Transverse colon (tissue), 4 donors: ENCODE results near the gene USP26. TPM values are rescaled to one million over a fixed set of nuclear protein-coding genes. Genes with fewer than 3 reads are reported as not detected.
"Not testable (repeated sequence)": the region's sequence is repeated elsewhere in the genome, so short reads cannot be mapped to it uniquely, and the experiment has no call there.

Experiments used
- DNase-seq: peaks from one replicate; pipeline ENCODE4 v3.0.0-alpha.2; 2019
- H3K27ac ChIP-seq, 4 donors: fragments of 200-600 bp; sonication (generic); 2 replicates each; pipeline ENCODE4 v1.5.1; 2016 to 2018; ENCODE audit warnings: inconsistent platforms in 4 of 4
- H3K27me3 ChIP-seq: fragments of 200-600 bp; sonication (generic); 2 replicates; pipeline ENCODE4 v1.5.1; 2017; ENCODE audit warnings: inconsistent platforms
- H3K36me3 ChIP-seq, 4 donors: fragments of 200-600 bp; sonication (generic); 2 replicates each; pipeline ENCODE4 v1.5.1; 2017 to 2019; ENCODE audit warnings: inconsistent platforms in 4 of 4
- H3K4me1 ChIP-seq, 4 donors: fragments of 200-600 bp; sonication (generic); 2 replicates each; pipeline ENCODE4 v1.5.1; 2017 to 2020; ENCODE audit warnings: inconsistent platforms in 4 of 4
- H3K4me3 ChIP-seq, 4 donors: fragments of 200-600 bp; sonication (generic); 1 replicate in 1 of 4; 2 replicates in 3 of 4; pipeline versions ENCODE4 v1.5.1 to v1.6.1; 2017 to 2019; ENCODE audit warnings: inconsistent platforms in 4 of 4
- H3K9me3 ChIP-seq, 2 donors: fragments of 200-600 bp; sonication (generic); 2 replicates each; pipeline ENCODE4 v1.5.1; 2017 to 2019; ENCODE audit warnings: inconsistent platforms in 2 of 2
- CTCF ChIP-seq, 5 experiments: fragments of 200-600 bp in 3 of 5; fragments of 450-650 bp in 2 of 5; sonication (generic) in 3 of 5; IDR thresholded peaks; 1 replicate in 2 of 5; 2 replicates in 3 of 5; pipeline ENCODE4 v1.5.1; 2016 to 2017; ENCODE audit warnings: antibody characterized with exemption in 5 of 5, inconsistent platforms in 3 of 5, mild to moderate bottlenecking in 2 of 5, moderate library complexity in 1 of 5
- EP300 ChIP-seq: sonication (generic); formaldehyde crosslinking; IDR thresholded peaks from one replicate; pipeline ENCODE4 v1.6.1; 2017; ENCODE audit warnings: antibody characterized with exemption, low read depth
- POLR2A ChIP-seq: fragments of 450-650 bp; IDR thresholded peaks from one replicate; pipeline ENCODE4 v1.6.1; 2016; ENCODE audit warnings: antibody characterized with exemption, mild to moderate bottlenecking, moderate library complexity
- POLR2AphosphoS5 ChIP-seq, 3 donors: sonication (generic); formaldehyde crosslinking; IDR thresholded peaks; one replicate each; pipeline ENCODE4 v1.6.1; 2016; ENCODE audit warnings: antibody characterized with exemption in 3 of 3
- WGBS, 2 donors: methylation state at CpG; one replicate each; pipeline ENCODE4 v1.1.5; 2018; ENCODE audit warnings: low coverage in 1 of 2; 5-methylcytosine and 5-hydroxymethylcytosine counted together
- in situ Hi-C, 4 donors: fragments of 200-750 bp; cut with MboI; loops; one replicate each; pipeline versions ENCODE4 v1.15.0 to v1.15.1; 2017; ENCODE audit warnings: low sequenced_read_pairs in 3 of 4, low pct_ligation_motif_present in 1 of 4, low pct_unique_long_range_greater_than_20kb in 1 of 4
- intact Hi-C: fragments of 100-400 bp; cut with DNase I; formaldehyde crosslinking; loops from one replicate; pipeline ENCODE4 v1.15.1; 2023; ENCODE audit warnings: low total_unique reads
- total RNA-seq, 4 donors: library from RNA; depleted of rRNA; stranded (reverse); fragments of >200 nt; gene quantifications; one replicate each; pipeline ENCODE4 v1.1.0, GENCODE V29; 2016

Gene USP26
- total RNA-seq, 4 donors from 2014 or later, result not detected

GRCh38 chrX:133090236-133090809 lies 6.6 kb downstream of the USP26 start:
- Histone ChIP-seq H3K9me3 (no peaks in the 10 kb centered on the region), H3K4me3 (no peak overlapping the region), H3K36me3 (no peaks in the 10 kb centered on the region), H3K27me3 (no peaks in the 10 kb centered on the region), H3K27ac (no peak overlapping the region), H3K4me1 (no peaks in the 10 kb centered on the region)
- no peak for DNase-seq
- no peak for TF ChIP-seq POLR2AphosphoS5 (IDR thresholded peaks at IDR 0.05)
- no peak for TF ChIP-seq POLR2A
- TF ChIP-seq EP300, result no peak
- no peak for TF ChIP-seq CTCF (IDR thresholded peaks at IDR 0.05)
- in situ Hi-C loops (no loop called here), intact Hi-C loops (no loop called here)

- TF ChIP-seq POLR2A, result no peak
- TF ChIP-seq EP300, result no peak
- no peak for TF ChIP-seq CTCF (IDR thresholded peaks at IDR 0.05)
- no peak for TF ChIP-seq POLR2AphosphoS5 (IDR thresholded peaks at IDR 0.05)
- Histone ChIP-seq H3K4me3 (no peak overlapping the region), H3K9me3 (no peaks in the 10 kb centered on the region), H3K27ac (no peak overlapping the region), H3K4me1 (no peaks in the 10 kb centered on the region), H3K36me3 (no peaks in the 10 kb centered on the region), H3K27me3 (no peaks in the 10 kb centered on the region)
- intact Hi-C loops (no loop called here), in situ Hi-C loops (no loop called here)
- DNase-seq, result no peak
Observed at GRCh38 chrX:133089411-133089810, 7.5 kb downstream of the USP26 start.

- Histone ChIP-seq H3K27me3 (no peaks in the 10 kb centered on the region), H3K4me1 (no peaks in the 10 kb centered on the region), H3K9me3 (no peaks in the 10 kb centered on the region), H3K27ac (no peak overlapping the region), H3K36me3 (no peaks in the 10 kb centered on the region), H3K4me3 (no peak overlapping the region)
- TF ChIP-seq CTCF (IDR thresholded peaks at IDR 0.05), result no peak
- DNase-seq, result peak; percentile 44
- WGBS, 2 donors, result 49% methylated on average over 3 of the region's 3 CpGs; no CpG with 5 or more reads in 1 of the 2 donors
- intact Hi-C loops, result no loop called here
- in situ Hi-C loops, result no loop called here
Observed at GRCh38 chrX:133085785-133086184, 11.1 kb downstream of the USP26 start.

GRCh38 chrX:133085056-133085455 lies 11.9 kb downstream of the USP26 start:
- H3K36me3 ChIP-seq, H3K9me3 ChIP-seq, H3K27me3 ChIP-seq, intact Hi-C loops, H3K4me1 ChIP-seq, H3K27ac ChIP-seq, DNase-seq, in situ Hi-C loops, H3K4me3 ChIP-seq: not testable (repeated sequence)
- 86% methylated on average over 4 of the region's 4 CpGs; no CpG with 5 or more reads in 1 of the 2 donors for WGBS, 2 donors

- DNase-seq, result no peak
- no peak overlapping the region for H3K27ac ChIP-seq
- H3K36me3 ChIP-seq, result no peaks in the 10 kb centered on the region
Observed at GRCh38 chrX:133083899-133084298, 13.0 kb downstream of the USP26 start.

More at GRCh38 chrX:133083899-133084298, 13.0 kb downstream of the USP26 start:
- 65% methylated on average over 1 of the region's 1 CpG; no CpG with 5 or more reads in 1 of the 2 donors for WGBS, 2 donors
- intact Hi-C loops, result no loop called here
- no peaks in the 10 kb centered on the region for H3K27me3 ChIP-seq
- in situ Hi-C loops, result no loop called here
- TF ChIP-seq POLR2A (no peak), EP300 (no peak), POLR2AphosphoS5 (IDR thresholded peaks at IDR 0.05) (no peak)
- H3K9me3 ChIP-seq, result no peaks in the 10 kb centered on the region
- no peak overlapping the region for H3K4me3 ChIP-seq
- no peaks in the 10 kb centered on the region for H3K4me1 ChIP-seq
